GM18517 (cell line): ENCODE results near the gene BFSP1.

Experiments used
- ATAC-seq: cut with Tn5 transposase; IDR thresholded peaks from one replicate; pipeline ENCODE4 v1.9.1; 2021; ENCODE audit warnings: mild to moderate bottlenecking, moderate library complexity; ENCODE audit not compliant: unreplicated experiment

BFSP1 gene

GRCh38 chr20:17530716-17531664 is at the start of gene BFSP1:
Gene BFSP1 (minus strand): TSS chr20:17531379. CDS start chr20:17531329, 50 bp downstream.
- ATAC-seq = no peak

DNA sequence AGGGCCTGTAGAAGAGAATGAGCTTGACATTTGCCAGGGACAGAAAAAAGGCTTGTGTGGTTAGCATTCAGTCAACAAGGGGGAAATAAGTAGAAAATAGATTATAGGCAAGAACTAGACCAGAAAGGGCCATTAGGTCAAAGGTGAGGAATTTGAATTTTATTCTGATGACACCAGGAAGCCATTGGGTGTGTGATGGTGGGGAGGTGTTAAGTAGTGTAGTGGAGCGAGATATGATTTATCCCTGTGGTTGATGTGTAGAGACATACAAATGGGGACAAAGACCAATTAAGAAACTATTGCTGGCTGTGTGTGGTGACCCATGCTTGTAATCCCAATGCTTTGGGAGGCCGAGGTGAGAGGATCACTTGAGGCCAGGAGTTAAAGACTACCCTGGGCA is 49.7 kb upstream of the BFSP1 start:
- no peak for ATAC-seq

DNA sequence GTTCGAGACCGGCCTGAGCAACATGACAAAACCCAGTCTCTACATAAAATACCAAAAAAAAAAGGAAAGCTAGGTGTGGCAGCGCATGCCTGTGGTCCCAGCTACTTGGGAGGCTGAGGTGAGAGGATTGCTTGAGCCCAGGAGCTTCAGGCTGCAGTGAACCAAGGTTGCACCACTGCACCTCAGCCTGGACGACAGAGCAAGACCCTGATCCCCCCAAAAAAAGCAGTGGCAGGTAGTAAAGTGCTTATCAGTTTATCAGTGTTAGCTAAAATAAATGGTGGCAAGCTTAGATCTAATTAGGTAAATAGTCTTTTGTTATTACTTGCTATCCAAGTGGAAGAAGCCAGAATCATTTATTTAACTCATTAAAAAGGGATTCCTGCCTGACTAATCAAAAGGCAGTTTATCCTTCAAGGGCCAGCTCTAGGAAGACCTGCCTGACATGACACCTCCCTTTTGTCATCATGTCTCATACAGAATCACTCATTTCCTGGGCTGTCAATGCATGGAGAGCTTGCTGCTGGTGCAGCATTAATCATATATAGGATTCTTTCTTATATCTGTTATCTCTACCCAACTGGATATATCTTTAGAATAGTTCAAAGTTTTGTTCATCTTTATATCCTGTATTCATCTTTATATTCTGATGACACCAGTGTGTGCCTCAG is 48.3 kb upstream of the BFSP1 start:
- ATAC-seq = no peak

- ATAC-seq = no peak
Measured at GRCh38 chr20:17576215-17576614, 45.0 kb upstream of the BFSP1 start.

DNA sequence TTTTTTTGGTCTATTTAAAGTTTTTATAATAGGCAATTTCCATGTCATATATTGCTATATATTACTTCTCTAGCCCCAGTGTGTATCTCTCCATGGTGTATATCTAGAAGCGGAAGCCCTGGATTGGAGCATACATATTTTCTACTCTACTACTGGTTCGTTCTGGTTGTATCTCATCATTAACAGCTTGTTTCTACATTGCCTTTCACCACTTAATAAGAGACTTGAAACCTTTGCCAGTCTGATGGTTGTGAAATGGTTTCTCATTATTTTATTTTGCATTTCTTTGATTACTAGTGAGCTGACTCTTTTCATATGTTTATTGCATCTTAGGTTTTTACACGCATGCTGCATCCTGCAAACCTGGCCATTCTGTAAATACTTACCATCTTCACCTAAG is 42.3 kb upstream of the BFSP1 start:
- ATAC-seq = no peak

DNA sequence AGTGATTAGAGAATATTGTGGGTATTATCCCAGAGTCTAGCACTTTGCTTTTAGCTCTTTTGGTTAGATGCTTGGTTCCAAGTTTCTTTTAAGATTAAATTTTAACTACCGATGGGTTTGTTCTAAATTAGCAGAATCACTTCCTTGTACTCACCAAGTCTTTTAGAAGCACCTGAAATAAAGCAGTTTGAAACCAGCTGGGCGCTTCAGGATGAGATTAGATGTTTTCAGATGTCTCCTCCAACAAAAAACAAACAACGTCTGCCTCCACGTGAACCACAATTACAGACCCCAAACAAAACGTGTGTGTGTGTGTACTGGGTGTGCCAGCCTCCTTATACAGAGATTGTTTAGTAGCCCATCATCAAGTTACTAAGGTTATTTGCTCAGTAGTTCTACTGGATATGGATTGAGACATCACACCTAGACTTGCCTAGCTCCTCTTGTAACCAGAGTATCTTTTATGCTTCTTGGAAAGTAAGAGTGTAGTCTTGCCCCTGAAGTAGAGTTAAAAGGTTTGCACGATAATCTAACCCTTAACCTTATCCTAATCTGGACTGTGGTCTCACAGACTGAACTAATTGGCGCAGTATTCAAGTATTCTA is 41.0 kb upstream of the BFSP1 start:
- ATAC-seq = no peak

DNA sequence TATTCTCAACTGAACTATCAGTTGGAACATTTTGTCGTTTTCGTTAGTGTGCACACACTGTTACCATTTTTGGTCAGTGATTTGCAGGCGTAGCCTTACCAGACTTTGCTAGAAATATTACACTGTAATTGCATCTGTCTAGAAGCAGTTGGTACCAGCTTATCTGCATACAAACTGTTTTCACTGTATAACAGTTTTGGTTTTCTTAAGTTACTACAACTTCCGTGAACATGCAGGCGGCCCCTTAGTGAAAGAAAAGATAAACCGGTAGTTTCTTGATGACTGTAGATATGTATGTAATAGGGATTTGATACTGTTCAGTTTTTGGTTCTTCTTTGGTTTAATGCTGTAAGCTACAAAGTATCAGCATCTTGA is 40.0 kb upstream of the BFSP1 start:
- no peak for ATAC-seq

GRCh38 chr20:17570347-17571152 is 39.4 kb upstream of the BFSP1 start:
- peak; percentile 55 for ATAC-seq

DNA sequence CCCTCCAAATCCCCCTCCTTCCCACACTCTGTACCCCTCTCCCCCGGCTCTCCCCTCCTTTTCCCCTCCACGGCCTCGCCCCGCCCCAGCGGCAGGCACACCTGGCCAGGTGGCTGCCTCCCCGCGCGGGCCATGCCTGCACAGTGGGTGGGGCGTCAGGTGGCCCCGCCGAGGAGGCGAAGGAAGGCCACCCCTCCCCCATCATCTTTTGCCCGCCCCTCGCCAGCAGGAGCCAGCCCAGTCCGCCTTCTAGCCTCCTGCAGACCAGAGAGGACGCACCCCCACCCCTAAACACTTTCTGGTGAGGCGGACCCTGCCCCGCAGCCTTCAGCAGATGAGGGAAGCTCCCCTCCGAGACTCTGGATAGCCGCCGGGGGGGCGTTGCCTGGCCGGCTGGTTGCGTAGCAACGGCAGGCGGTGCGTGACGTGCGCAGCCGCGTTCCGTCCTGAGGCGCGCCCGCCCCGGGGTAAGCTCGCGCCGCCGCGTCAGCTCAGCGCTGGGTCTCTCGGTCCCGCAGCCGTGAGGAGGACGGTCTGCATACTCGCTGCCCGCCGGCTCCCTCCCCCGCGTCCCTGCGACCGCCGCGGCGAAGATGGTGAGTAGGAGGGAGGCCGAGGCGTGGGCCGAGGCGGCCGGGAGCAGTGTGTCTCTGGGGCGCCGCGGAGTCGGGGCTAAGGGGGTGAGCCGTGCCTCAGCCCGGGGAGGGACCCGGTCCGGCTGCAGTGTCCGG is 38.6 kb upstream of the BFSP1 start, which contains the start of gene DSTN:
DSTN (plus strand) TSS at position 460 of the 731 bp plus-strand sequence; CDS start at position 594, 134 bp downstream.
- ATAC-seq = peak; percentile 89

DNA sequence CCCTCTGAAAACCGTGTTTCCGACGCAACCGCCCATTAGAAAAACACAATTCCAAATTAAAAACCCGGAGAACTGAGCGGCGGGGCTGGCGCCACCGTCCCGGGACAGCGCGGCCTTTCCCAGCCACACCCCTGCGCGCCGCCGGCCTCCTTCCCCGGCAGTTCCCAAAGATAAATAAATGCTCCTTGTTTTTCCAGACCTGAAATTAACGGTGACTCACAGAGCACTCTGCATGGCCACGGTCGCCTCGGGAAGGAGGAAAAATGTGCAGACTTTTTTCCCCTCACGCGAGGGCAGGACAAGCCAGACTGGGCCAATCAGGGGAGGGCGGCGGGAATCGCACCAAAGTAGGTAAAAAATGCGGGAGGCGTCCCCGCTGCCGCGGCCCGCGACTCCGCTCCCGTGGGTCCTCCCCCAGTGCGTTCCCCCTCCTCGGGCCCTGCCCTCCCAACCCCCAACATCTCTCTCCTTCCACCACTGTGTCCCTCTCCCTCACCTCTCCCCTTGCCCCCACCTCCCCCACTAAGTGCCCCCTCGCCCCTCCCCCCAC is 37.9 kb upstream of the BFSP1 start:
- no peak for ATAC-seq

GRCh38 chr20:17568045-17568788 is 37.0 kb upstream of the BFSP1 start:
- no peak for ATAC-seq

DNA sequence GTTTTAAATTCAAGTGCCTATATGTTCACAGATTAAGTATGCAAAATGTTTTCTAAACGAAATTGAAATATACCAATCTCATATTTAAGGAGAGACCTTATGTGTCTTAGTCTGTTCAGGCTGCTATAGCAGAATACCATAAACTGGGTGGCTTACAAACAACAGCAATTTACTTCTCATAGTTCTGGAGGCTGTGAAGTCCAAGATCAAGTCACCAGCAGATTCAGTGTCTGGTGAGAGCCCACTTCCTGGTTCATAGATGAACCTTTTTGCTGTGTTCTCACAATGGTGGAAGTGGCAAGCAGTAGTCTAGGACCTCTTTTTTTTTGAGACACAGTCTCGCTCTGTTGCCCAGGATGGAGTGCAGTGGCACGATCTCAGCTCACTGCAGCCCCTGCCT is 35.2 kb upstream of the BFSP1 start:
- ATAC-seq = no peak

DNA sequence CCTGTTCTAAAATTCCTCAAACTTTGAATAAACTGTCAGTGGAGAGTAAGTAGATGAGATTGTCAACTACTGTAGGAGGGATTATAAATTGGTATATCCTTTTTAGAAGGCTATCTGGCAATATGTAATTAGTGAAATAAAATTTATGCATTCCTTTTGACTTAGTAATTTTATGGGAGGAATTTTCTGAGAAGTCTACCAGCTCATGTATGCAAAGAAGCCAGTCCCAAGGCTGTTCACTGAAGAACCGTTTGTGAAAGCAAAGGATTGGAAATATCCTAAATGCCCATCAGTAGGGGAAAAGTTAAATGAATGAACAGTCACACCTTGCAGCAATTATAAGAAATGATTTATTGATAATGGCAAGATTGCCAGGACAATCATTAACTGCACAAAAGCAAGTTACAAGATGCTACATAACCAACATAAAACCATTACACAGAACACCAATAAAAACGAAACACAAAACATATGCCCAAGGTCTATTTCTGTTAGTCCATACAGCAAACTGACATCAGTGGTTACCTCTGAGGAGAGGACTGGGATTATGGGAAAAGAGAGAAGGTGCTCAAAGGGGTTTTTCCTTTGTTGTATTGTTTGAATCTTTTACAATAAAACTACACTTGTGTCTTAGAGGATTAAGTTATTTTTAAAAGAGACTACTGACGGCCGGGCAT is 34.1 kb upstream of the BFSP1 start:
- ATAC-seq = no peak

DNA sequence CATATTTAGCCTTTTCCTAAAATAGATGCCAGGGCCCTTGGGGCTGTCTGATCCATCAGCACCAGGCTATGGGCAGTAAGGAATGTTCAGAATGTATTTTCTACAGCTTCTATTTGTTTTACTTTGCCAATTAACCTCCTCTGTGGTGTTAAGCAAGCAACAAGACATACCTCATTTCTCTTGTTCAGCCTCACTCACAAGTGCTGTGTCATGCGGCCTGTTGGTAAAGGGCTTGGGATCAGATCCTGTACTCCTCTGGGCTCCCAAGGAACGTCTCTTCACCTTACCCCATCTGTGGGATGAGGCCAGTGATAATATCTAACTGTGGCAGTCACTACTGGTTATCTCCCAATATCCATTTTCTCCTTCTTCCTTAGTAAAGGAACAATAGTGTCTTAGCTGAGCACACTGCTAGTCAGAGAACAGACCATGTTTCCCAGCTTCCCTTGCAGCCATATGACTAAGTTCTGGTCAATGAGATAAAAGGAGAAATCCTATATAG is 31.7 kb upstream of the BFSP1 start:
- no peak for ATAC-seq

DNA sequence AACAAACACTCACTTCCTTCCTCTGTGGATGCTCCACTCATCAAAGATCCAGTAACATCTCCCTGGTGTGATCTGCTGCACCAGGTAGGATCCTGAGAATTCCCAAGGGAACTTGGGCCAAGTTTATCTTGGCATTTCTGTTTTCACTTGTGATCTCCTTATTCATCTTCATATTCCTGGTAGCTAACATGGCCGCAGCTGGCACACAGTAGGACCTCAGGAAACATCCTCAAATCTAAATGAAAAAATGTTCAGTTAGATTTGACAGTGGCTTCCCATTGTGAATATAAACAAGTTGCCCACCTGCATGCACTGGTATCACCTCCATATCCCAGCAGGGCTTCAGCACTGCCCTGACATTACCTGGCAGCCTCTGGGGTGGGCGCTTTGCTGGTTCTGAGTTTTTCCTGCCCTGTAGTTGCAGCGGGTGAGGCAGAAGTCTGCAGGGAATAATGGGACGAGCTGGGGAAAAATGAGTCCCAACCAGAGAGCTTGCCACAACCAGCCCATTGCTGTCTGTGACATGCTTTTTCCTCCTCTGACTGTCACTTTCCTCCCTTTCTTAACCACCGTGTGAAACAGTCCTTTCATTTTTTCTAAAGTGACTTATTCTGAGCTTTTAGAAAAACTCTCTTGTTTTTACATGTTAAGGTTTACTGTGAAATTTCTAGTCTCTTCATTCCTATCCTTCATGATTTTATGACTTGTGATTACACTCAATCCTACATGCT is 29.3 kb upstream of the BFSP1 start:
- no peak for ATAC-seq

DNA sequence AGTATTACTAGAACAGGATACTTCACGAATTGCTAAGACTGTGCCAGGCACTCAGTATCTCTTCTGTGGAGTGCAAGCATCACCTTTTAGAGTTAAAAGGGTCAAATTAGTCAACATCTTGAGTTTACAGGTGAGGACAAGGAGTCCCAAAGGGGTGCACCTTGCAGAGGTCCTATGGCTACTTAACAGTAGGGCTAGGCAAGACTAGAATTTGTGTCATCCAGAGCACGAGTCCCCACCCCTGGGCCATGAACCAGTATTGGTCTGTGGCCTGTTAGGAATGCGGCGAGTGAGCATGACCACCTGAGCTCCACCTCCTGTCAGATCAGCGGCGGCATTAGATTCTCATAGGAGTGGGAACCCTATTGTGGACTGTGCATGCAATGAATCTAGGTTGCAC is 28.2 kb upstream of the BFSP1 start:
- ATAC-seq = no peak

GRCh38 chr20:17558941-17559304 is 27.7 kb upstream of the BFSP1 start:
- no peak for ATAC-seq
